ENCODE results near the gene YIF1A.

YIF1A gene

GRCh38 chr11:66316849-66317251, 27.9 kb upstream of the YIF1A start, which contains the start of gene CD248:
Gene CD248, minus strand, starts transcription at chr11:66317044. Its CDS starts 17 bp downstream, at chr11:66317027.
- H3K4me3 ChIP-seq (ENCODE audit: low read depth, low read length), result no peak within 1 kb of the TSS
- DNase-seq (ENCODE audit: low read depth), result no peak
- TF ChIP-seq CTCF (IDR thresholded peaks at IDR 0.05; ENCODE audit: insufficient read depth, low read depth, low read length, missing control alignments), result no peak

GRCh38 chr11:66315921-66316811, 27.2 kb upstream of the YIF1A start:
- no peak overlapping the region for H3K4me3 ChIP-seq (ENCODE audit: low read depth, low read length)
- no peak for DNase-seq (ENCODE audit: low read depth)
- TF ChIP-seq CTCF (IDR thresholded peaks at IDR 0.05; ENCODE audit: insufficient read depth, low read depth, low read length, missing control alignments), result no peak

DNA sequence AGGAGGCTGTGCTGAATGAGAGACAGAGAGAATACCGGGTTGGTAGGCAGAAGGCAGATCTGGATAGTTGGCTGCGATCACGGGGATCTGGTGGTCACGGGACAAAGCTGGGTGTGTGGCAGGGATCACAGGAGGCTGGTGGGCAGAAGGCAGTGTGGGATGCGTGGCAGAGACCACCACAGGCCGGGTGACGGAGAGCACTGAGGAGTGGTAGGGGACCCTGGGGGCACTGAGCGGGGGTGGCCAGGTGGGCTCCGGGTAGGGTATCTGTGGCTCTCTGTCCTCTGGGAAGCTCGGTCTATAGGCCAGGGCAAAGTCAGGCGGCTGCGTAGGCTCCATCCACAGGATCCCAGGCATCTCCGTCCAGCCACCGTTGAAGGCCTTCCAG, 26.5 kb upstream of the YIF1A start:
- DNase-seq (ENCODE audit: low read depth), result no peak
- H3K4me3 ChIP-seq (ENCODE audit: low read depth, low read length), result no peak overlapping the region
- no peak for TF ChIP-seq CTCF (IDR thresholded peaks at IDR 0.05; ENCODE audit: insufficient read depth, low read depth, low read length, missing control alignments)

- H3K4me3 ChIP-seq (ENCODE audit: low read depth, low read length), result no peak overlapping the region
- no peak for DNase-seq (ENCODE audit: low read depth)
- no peak for TF ChIP-seq CTCF (IDR thresholded peaks at IDR 0.05; ENCODE audit: insufficient read depth, low read depth, low read length, missing control alignments)
Measured at GRCh38 chr11:66314561-66315497, 25.9 kb upstream of the YIF1A start.

GRCh38 chr11:66314186-66314501, 25.2 kb upstream of the YIF1A start:
- no peak for DNase-seq (ENCODE audit: low read depth)
- H3K4me3 ChIP-seq (ENCODE audit: low read depth, low read length), result no peak overlapping the region
- TF ChIP-seq CTCF (IDR thresholded peaks at IDR 0.05; ENCODE audit: insufficient read depth, low read depth, low read length, missing control alignments), result no peak

DNA sequence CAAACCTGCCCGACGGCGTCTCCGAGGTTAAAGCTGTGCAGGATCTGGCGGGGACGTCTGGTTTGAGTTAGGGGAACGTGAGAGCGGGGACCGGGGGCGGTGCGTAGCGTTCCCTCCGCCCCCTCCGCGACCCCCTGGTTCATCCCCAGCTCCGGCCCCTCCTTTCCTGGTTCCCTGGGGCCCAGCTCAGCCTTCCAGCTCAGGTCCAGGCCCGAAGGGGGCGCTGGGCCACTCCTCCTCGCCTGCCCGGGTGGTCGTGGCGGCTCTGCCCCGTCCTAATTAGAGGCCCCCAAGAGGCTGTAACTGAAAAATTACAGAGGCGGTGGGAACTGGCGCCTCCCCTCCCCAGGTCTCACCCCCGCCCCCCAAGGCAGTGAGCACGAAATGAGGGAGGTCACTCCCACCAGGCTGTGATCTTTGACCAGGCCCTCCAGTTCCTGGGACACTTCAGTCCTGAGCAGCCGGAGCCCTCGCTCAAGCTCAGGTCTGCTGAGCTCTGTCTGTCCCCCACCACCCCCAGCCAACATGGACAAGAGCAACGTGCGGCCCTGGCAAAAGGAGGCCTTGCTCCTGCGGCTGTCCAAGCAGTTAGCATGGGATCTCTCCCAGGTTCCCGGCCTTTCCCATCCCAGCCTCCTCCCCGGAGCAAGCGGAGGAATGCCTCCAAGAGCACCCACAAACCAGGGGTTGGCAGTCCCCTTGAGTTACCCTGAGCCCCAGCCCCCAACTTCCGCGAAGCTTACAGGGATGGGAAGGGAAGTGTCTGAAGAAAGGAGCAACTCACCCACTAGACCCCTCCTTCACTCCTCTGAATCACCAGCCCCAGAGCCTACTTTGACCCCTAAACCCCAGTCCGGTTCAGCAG, 24.6 kb upstream of the YIF1A start:
- peak overlapping the region; percentile 13 for H3K4me3 ChIP-seq (ENCODE audit: low read depth, low read length)
- TF ChIP-seq CTCF (IDR thresholded peaks at IDR 0.05; ENCODE audit: insufficient read depth, low read depth, low read length, missing control alignments), result no peak
- DNase-seq (ENCODE audit: low read depth), result no peak
